PC-9 (cell line): ENCODE results near the gene TMEM184C.

Source experiments
- CTCF ChIP-seq: fragments of 200-600 bp; sonication (generic); conservative IDR thresholded peaks from 2 replicates; pipeline ENCODE4 v1.6.1; 2017; ENCODE audit warnings: mixed run types, antibody characterized with exemption, mild to moderate bottlenecking, moderate library complexity
- EZH2 ChIP-seq: fragments of 200-600 bp; sonication (generic); IDR thresholded peaks from 2 replicates; pipeline ENCODE4 v1.8.0; 2017; ENCODE audit warnings: antibody characterized with exemption, low read depth

GRCh38 chr4:147714575-147715401, 97.6 kb downstream of the TMEM184C start:
- TF ChIP-seq CTCF (no peak), EZH2 (no peak)
